Skeletal muscle tissue (tissue), 4 donors: ENCODE data around the gene RASAL1. TPM values are rescaled to one million over a fixed set of nuclear protein-coding genes. Genes with fewer than 3 reads are reported as not detected.
A peak's percentile ranks its signal among the peaks of the same experiment; 100 is the strongest.

Experiments
- H3K27ac ChIP-seq: one replicate; pipeline ENCODE4 v1.7.0; 2013; ENCODE audit warnings: mild to moderate bottlenecking, low read depth, low read length, inconsistent platforms
- H3K27me3 ChIP-seq, 3 donors: one replicate each; pipeline ENCODE4 v1.7.0; 2013; ENCODE audit warnings: low read length in 3 of 3; ENCODE audit not compliant: control insufficient read depth in 3 of 3, insufficient read depth in 3 of 3
- H3K36me3 ChIP-seq, 3 donors: one replicate each; pipeline ENCODE4 v1.7.0; 2013; ENCODE audit warnings: low read length in 3 of 3; ENCODE audit not compliant: control insufficient read depth in 3 of 3, insufficient read depth in 3 of 3
- H3K4me1 ChIP-seq, 3 donors: one replicate each; pipeline ENCODE4 v1.7.0; 2013; ENCODE audit warnings: low read length in 3 of 3, mild to moderate bottlenecking in 3 of 3; ENCODE audit not compliant: control insufficient read depth in 3 of 3, insufficient read depth in 3 of 3
- H3K4me3 ChIP-seq, 3 donors: one replicate each; pipeline ENCODE4 v1.7.0; 2013; ENCODE audit warnings: low read length in 3 of 3
- H3K9ac ChIP-seq, 3 donors: one replicate each; pipeline ENCODE4 v1.7.0; 2013; ENCODE audit warnings: low read length in 3 of 3, mild to moderate bottlenecking in 3 of 3, moderate library complexity in 2 of 3, low read depth in 1 of 3
- H3K9me3 ChIP-seq, 3 donors: one replicate each; pipeline ENCODE4 v1.7.0; 2013; ENCODE audit warnings: low read length in 3 of 3; ENCODE audit not compliant: control insufficient read depth in 3 of 3
- total RNA-seq: library from RNA; depleted of rRNA; stranded (reverse); fragments of >200 nt; gene quantifications from one replicate; pipeline ENCODE4 v1.2.3, GENCODE V29; 2014
- donor health status: Osteomylitis.

RASAL1 gene
- total RNA-seq, 1 donor from 2014 or later = not detected

DNA sequence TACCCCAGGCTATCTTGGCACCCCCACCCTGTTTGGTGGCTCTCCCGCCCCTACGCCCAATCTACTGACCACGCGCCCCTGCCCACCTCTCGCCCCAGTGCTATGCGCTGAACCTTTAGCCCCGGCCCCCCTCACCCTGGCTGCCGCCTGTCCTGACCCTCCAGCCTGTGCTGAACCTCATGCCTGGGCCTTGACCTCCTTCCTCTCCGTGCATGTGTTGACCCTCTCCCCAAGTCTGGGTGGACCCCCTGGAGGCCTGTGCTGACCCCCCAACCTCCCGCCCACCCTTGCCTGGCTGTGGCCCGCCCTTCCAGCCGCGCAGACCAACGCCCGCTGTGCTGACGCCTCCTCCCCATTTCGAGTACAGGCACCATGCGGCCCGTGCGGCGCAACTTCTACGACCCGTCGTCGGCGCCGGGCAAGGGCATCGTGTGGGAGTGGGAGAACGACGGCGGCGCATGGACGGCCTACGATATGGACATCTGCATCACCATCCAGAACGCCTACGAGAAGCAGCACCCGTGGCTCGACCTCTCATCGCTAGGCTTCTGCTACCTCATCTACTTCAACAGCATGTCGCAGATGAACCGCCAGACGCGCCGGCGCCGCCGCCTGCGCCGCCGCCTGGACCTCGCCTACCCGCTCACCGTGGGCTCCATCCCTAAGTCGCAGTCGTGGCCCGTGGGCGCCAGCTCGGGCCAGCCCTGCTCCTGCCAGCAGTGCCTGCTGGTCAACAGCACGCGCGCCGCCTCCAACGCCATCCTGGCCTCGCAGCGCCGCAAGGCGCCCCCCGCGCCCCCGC is 58.3 kb downstream of the RASAL1 start:
- Histone ChIP-seq H3K27ac (no peak overlapping the region), H3K9ac (no peak overlapping the region), H3K36me3 (no peaks in the 10 kb centered on the region), H3K4me1 (peaks cover 0 to 2% (median 0%) of the 10 kb centered on the region in 3 donors), H3K4me3 (no peak overlapping the region), H3K27me3 (peaks cover 26 to 28% (median 27%) of the 10 kb centered on the region in 3 donors), H3K9me3 (no peaks in the 10 kb centered on the region)

DNA sequence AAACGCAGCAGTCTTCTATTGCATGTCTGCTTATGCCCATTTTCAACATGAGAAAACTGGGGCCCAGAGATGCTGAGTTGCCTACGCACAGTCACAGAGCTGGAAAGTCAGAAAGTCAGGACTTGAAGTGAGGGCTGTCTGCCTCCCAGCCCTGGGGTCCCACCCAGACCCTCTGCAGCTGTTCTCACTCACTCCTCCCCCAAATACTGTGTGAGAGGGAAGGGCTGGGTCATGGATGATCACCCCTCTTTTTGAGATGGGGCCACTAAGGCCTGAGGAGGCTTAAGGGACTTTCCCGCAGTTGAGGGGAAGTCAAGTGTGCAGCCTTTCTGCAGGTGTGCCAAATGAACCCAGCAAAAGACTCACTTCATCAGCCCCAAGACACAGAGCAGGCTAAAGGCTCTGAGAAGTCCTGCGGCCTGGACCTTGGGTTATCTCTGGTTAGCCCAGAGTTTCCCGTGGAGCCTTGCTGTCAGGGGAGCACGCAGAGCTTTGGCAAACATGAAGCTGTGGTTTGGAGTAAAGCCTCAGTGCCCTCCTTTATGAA is 60.4 kb downstream of the RASAL1 start:
- H3K4me3 ChIP-seq = no peak overlapping the region
- no peak overlapping the region for H3K9ac ChIP-seq
- peaks cover 3 to 12% (median 6%) of the 10 kb centered on the region in 3 donors for H3K4me1 ChIP-seq
- no peaks in the 10 kb centered on the region for H3K9me3 ChIP-seq
- no peaks in the 10 kb centered on the region for H3K36me3 ChIP-seq
- no peak overlapping the region for H3K27ac ChIP-seq
- H3K27me3 ChIP-seq = peaks cover 21 to 26% (median 24%) of the 10 kb centered on the region in 3 donors

GRCh38 chr12:113073586-113073985 is 62.0 kb downstream of the RASAL1 start:
- Histone ChIP-seq H3K4me1 (peaks cover 3 to 12% (median 6%) of the 10 kb centered on the region in 3 donors), H3K27ac (no peak overlapping the region), H3K27me3 (peaks cover 13 to 24% (median 18%) of the 10 kb centered on the region in 3 donors), H3K36me3 (no peaks in the 10 kb centered on the region), H3K4me3 (no peak overlapping the region), H3K9ac (no peak overlapping the region), H3K9me3 (no peaks in the 10 kb centered on the region)

DNA sequence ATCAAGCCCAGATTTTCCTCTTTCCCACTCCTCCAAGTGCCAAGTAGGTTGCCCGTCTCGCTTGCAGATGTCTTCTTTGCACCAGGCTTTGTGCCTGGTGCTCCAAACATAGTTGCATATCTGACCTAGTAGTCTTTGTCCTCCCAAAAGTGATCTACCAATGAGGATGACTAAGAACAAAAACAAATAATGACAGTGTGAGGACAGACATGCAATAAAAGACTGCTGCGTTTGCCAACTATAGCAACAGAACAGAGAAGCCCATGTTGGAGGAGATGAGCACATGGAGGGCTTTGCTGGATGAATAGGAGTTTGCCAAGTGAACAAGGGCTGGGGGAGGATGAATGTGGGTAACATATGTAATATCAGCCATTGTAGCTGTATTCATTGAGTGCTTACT is 63.4 kb downstream of the RASAL1 start:
- Histone ChIP-seq H3K4me3 (no peak overlapping the region), H3K4me1 (peaks cover 3 to 12% (median 6%) of the 10 kb centered on the region in 3 donors), H3K27me3 (peaks cover 7 to 13% (median 10%) of the 10 kb centered on the region in 3 donors), H3K9ac (no peak overlapping the region), H3K27ac (no peak overlapping the region), H3K9me3 (no peaks in the 10 kb centered on the region), H3K36me3 (no peaks in the 10 kb centered on the region)

GRCh38 chr12:113071135-113072112 is 64.1 kb downstream of the RASAL1 start:
- Histone ChIP-seq H3K9ac (no peak overlapping the region), H3K36me3 (no peaks in the 10 kb centered on the region), H3K4me3 (no peak overlapping the region), H3K9me3 (no peaks in the 10 kb centered on the region), H3K27ac (peak overlapping the region; percentile 58), H3K4me1 (peaks cover 3 to 12% (median 6%) of the 10 kb centered on the region in 3 donors), H3K27me3 (peaks cover 7 to 17% (median 14%) of the 10 kb centered on the region in 3 donors)

DNA sequence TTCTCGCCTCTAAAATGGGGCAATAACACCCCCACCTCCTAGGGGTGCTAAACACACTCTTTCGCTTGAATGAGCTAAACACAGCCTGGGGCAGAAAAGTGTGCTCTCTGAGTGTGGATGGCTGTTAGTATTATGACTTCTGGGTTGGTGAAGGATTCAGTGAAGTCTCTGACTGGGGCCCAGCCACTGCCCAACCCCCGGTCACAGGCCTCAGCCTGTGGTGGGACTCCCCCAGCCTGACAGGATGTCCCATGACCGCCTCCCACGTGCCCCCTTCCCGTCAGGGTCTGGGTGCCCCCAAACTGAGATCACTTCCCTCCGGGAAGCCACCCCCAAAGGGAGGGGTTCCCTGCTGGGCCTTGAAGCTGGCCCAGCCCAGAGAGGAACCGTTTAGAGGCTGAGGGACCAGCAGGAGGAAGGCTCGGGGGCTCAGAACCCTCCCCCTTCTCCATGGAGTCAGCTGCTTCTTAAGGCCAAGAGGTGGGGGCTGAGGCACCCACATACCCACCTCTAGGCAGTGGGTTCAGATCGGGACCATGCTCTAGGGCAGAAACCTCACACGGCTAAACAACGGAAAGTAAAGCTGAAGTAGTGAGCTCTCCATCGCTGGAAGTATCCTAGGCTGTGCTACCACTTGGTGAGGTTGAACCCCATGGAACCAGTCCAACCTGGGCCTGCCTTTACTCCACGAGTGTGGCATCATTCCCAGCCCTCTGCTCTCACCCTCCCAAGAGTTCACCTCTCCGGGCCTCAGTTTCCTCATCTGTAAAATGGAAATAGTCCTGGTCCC is 65.2 kb downstream of the RASAL1 start:
- Histone ChIP-seq H3K9me3 (no peaks in the 10 kb centered on the region), H3K9ac (no peak overlapping the region), H3K36me3 (no peaks in the 10 kb centered on the region), H3K27ac (peak overlapping the region; percentile 5), H3K4me3 (no peak overlapping the region), H3K27me3 (peaks cover 11 to 17% (median 17%) of the 10 kb centered on the region in 3 donors), H3K4me1 (peaks cover 3 to 12% (median 6%) of the 10 kb centered on the region in 3 donors)

- Histone ChIP-seq H3K9ac (no peak overlapping the region), H3K27ac (no peak overlapping the region), H3K4me3 (no peak overlapping the region), H3K36me3 (no peaks in the 10 kb centered on the region), H3K4me1 (peaks cover 3 to 12% (median 6%) of the 10 kb centered on the region in 3 donors), H3K9me3 (no peaks in the 10 kb centered on the region), H3K27me3 (peaks cover 8 to 23% (median 18%) of the 10 kb centered on the region in 3 donors)
Measured at GRCh38 chr12:113069751-113070116, 65.8 kb downstream of the RASAL1 start.

GRCh38 chr12:113069149-113069548 is 66.4 kb downstream of the RASAL1 start:
- H3K27ac ChIP-seq = no peak overlapping the region
- no peak overlapping the region for H3K9ac ChIP-seq
- no peak overlapping the region for H3K4me3 ChIP-seq
- H3K27me3 ChIP-seq = peaks cover 7 to 25% (median 22%) of the 10 kb centered on the region in 3 donors
- H3K36me3 ChIP-seq = no peaks in the 10 kb centered on the region
- no peaks in the 10 kb centered on the region for H3K9me3 ChIP-seq
- peaks cover 3 to 12% (median 6%) of the 10 kb centered on the region in 3 donors for H3K4me1 ChIP-seq
